ENCODE measurements around the gene GAST.
"Not testable (repeated sequence)": the region's sequence is repeated elsewhere in the genome, so short reads cannot be mapped to it uniquely, and the experiment has no call there.

DNA sequence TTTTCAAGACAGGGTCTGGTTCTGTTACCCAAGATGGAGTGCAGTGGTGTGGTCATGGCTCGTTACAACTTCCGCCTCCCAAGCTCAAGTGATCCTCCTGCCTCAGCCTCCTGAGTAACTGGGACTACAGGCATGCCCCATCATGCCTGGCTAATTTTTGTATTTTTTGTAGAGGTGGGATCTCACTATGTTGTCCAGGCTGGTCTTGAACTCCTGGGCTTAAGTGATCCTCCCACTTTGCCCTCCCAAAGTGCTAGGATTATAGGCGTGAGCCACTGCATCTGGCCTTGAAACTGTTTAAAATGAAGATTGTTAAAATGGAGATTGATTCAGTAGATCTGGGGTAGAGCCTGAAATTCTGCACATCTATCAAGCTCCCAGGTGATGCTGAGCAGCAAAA is 11.3 kb upstream of the GAST start:
- TF ChIP-seq, protein P1, sequence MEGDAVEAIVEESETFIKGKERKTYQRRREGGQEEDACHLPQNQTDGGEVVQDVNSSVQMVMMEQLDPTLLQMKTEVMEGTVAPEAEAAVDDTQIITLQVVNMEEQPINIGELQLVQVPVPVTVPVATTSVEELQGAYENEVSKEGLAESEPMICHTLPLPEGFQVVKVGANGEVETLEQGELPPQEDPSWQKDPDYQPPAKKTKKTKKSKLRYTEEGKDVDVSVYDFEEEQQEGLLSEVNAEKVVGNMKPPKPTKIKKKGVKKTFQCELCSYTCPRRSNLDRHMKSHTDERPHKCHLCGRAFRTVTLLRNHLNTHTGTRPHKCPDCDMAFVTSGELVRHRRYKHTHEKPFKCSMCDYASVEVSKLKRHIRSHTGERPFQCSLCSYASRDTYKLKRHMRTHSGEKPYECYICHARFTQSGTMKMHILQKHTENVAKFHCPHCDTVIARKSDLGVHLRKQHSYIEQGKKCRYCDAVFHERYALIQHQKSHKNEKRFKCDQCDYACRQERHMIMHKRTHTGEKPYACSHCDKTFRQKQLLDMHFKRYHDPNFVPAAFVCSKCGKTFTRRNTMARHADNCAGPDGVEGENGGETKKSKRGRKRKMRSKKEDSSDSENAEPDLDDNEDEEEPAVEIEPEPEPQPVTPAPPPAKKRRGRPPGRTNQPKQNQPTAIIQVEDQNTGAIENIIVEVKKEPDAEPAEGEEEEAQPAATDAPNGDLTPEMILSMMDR (IDR thresholded peaks at IDR 0.05 in 8 of 11, conservative IDR thresholded peaks at IDR 0.05 in 3 of 11): not testable (repeated sequence)
- not testable (repeated sequence) for TF ChIP-seq POLR2AphosphoS5, POLR2A (IDR thresholded peaks at IDR 0.05)
